Uterus (tissue), 4 donors: ENCODE measurements around the gene FHIT. TPM values are rescaled to one million over a fixed set of nuclear protein-coding genes. Genes with fewer than 3 reads are reported as not detected.
"Not testable (repeated sequence)": the region's sequence is repeated elsewhere in the genome, so short reads cannot be mapped to it uniquely, and the experiment has no call there.

ENCODE experiments used
- DNase-seq, 2 donors: peaks; one replicate each; pipeline ENCODE4 v3.0.0-alpha.2; 2019 to 2020
- H3K27ac ChIP-seq, 2 donors: fragments of 200-600 bp; sonication (generic); 1 replicate in 1 of 2; 2 replicates in 1 of 2; pipeline ENCODE4 v1.5.1; 2016 to 2018
- H3K27me3 ChIP-seq, 2 donors: fragments of 200-600 bp; sonication (generic); one replicate each; pipeline ENCODE4 v1.5.1; 2018 to 2019; ENCODE audit warnings: control low read depth in 1 of 2
- H3K36me3 ChIP-seq, 2 donors: fragments of 200-600 bp; sonication (generic); one replicate each; pipeline ENCODE4 v1.5.1; 2019; ENCODE audit warnings: control low read depth in 1 of 2
- H3K4me1 ChIP-seq, 2 donors: fragments of 200-600 bp; sonication (generic); one replicate each; pipeline ENCODE4 v1.5.1; 2018 to 2019; ENCODE audit warnings: control low read depth in 1 of 2
- H3K4me3 ChIP-seq, 2 donors: fragments of 200-600 bp; sonication (generic); 1 replicate in 1 of 2; 2 replicates in 1 of 2; pipeline ENCODE4 v1.5.1; 2018 to 2019; ENCODE audit warnings: mild to moderate bottlenecking in 1 of 2
- H3K9me3 ChIP-seq, 2 donors: fragments of 200-600 bp; sonication (generic); one replicate each; pipeline ENCODE4 v1.5.1; 2019; ENCODE audit warnings: control low read depth in 1 of 2
- POLR2A ChIP-seq, 2 donors: fragments of 450-650 bp; IDR thresholded peaks; one replicate each; pipeline ENCODE4 v1.6.1; 2016; ENCODE audit warnings: antibody characterized with exemption in 2 of 2, mild to moderate bottlenecking in 1 of 2, moderate library complexity in 1 of 2
- intact Hi-C: fragments of 100-400 bp; cut with DNase I; formaldehyde crosslinking; loops from one replicate; pipeline ENCODE4 v1.15.1; 2023; ENCODE audit warnings: low total_unique reads
- total RNA-seq, 4 donors: library from RNA; depleted of rRNA in 3 of 4; stranded (reverse); fragments of >200 nt in 3 of 4; gene quantifications; one replicate each; pipeline versions ENCODE4 v1.1.0 to v1.2.4, GENCODE V29; 2014 to 2023
- TF ChIP-seq, protein P1 (sequence below), 4 experiments: fragments of 200-600 bp in 2 of 4; fragments of 450-650 bp in 2 of 4; sonication (generic) in 2 of 4; IDR thresholded peaks; one replicate each; pipeline ENCODE4 v1.5.1; 2016 to 2019; ENCODE audit warnings: antibody characterized with exemption in 4 of 4, mild to moderate bottlenecking in 2 of 4, moderate library complexity in 1 of 4
- donor health status: DM: yes; HTN: yes; CAD: no.

Gene FHIT
- total RNA-seq, 4 donors from 2014 or later = 1.3 to 15.2 (median 7.3) TPM

DNA sequence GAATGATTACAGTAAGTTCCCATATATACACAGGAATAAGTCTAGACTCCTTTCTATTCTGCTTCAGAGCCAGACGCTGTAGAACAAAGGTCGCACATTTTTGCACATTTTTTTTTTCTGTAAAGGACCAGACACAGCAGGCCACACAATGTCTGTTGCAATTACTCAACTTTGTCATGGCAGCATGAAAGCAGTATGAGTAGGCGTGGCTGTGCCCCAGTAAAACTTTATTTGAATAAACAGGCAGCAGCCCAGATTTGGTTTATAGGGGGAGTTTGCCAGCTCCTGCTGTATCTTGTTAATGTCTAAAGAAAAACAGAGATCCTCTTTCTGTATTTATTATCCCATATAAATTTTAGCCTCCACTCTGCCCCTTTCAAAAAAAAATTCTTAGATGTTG is 708.3 kb downstream of the FHIT start:
- TF ChIP-seq, protein P1, sequence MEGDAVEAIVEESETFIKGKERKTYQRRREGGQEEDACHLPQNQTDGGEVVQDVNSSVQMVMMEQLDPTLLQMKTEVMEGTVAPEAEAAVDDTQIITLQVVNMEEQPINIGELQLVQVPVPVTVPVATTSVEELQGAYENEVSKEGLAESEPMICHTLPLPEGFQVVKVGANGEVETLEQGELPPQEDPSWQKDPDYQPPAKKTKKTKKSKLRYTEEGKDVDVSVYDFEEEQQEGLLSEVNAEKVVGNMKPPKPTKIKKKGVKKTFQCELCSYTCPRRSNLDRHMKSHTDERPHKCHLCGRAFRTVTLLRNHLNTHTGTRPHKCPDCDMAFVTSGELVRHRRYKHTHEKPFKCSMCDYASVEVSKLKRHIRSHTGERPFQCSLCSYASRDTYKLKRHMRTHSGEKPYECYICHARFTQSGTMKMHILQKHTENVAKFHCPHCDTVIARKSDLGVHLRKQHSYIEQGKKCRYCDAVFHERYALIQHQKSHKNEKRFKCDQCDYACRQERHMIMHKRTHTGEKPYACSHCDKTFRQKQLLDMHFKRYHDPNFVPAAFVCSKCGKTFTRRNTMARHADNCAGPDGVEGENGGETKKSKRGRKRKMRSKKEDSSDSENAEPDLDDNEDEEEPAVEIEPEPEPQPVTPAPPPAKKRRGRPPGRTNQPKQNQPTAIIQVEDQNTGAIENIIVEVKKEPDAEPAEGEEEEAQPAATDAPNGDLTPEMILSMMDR (IDR thresholded peaks at IDR 0.05) = no peak
- no peak for TF ChIP-seq POLR2A (IDR thresholded peaks at IDR 0.05)
- Histone ChIP-seq H3K9me3 (no peaks in the 10 kb centered on the region), H3K4me1 (no peaks in the 10 kb centered on the region), H3K27ac (no peak overlapping the region), H3K27me3 (no peaks in the 10 kb centered on the region), H3K36me3 (no peaks in the 10 kb centered on the region), H3K4me3 (no peak overlapping the region)
- no peak for DNase-seq
- intact Hi-C loops = no loop called here

DNA sequence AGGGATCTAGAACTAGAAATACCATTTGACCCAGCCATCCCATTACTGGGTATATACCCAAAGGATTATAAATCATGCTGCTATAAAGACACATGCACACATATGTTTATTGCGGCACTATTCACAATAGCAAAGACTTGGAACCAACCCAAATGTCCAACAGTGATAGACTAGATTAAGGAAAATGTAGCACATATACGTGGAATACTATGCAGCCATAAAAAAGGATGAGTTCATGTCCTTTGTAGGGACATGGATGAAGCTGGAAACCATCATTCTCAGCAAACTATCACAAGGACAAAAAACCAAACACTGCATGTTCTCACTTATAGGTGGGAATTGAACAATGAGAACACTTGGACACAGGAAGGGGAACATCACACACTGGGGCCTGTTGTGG is 711.9 kb downstream of the FHIT start:
- H3K4me3 ChIP-seq, H3K27me3 ChIP-seq, intact Hi-C loops, H3K36me3 ChIP-seq, H3K9me3 ChIP-seq, DNase-seq, H3K27ac ChIP-seq, H3K4me1 ChIP-seq: not testable (repeated sequence)

GRCh38 chr3:60536420-60536819 is 714.8 kb downstream of the FHIT start:
- TF ChIP-seq, protein P1 (IDR thresholded peaks at IDR 0.05) = no peak
- TF ChIP-seq POLR2A (IDR thresholded peaks at IDR 0.05) = no peak
- intact Hi-C loops = no loop called here

DNA sequence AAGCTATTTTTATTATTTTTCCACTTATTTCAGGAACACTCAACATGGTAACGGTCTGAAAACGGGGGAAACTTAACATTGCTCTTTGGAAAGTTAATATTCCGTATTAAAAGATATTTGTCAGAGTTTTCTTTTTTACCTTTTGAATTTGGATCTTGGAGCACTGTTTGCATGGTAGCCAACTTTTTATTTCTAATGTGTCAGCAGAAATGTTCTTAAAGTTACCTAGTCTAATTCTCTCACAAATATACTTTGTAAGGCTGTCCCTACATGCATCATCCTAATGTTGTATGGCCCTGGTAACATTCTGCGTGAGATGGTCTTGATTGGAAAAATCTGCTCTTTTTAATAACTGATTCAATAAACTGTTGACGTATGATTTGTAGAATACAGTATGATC is 719.5 kb downstream of the FHIT start:
- TF ChIP-seq, protein P1 (IDR thresholded peaks at IDR 0.05) = no peak

More at GRCh38 chr3:60536420-60536819, 714.8 kb downstream of the FHIT start:
- H3K4me3 ChIP-seq = no peak overlapping the region
- no peaks in the 10 kb centered on the region for H3K4me1 ChIP-seq
- DNase-seq = no peak
- no peaks in the 10 kb centered on the region for H3K27me3 ChIP-seq
- no peak overlapping the region for H3K27ac ChIP-seq
- no peaks in the 10 kb centered on the region for H3K9me3 ChIP-seq
- no peaks in the 10 kb centered on the region for H3K36me3 ChIP-seq

DNA sequence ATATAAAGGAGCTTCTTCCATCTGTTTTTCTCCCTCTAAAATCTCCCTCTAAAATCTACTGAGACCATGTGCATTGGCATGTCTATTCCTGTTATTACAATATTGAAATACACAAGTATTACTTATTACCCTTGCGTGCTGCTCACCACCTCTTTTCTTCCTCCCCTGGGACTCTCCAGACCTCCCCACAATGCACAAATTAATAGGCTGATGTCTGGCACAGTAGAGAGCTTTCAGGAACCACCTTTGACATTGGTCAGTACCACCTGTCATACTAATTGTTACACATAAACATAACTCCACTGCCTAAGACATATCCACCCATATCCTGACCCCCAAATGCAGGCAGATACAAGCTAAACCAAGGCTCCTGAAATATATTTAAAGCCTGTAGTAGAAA is 722.6 kb downstream of the FHIT start:
- H3K36me3 ChIP-seq = no peaks in the 10 kb centered on the region
- no peak for TF ChIP-seq POLR2A (IDR thresholded peaks at IDR 0.05)
- TF ChIP-seq, protein P1 (IDR thresholded peaks at IDR 0.05) = no peak
- intact Hi-C loops = no loop called here
- no peak for DNase-seq
- H3K9me3 ChIP-seq = no peaks in the 10 kb centered on the region
- H3K4me1 ChIP-seq = no peaks in the 10 kb centered on the region
- no peak overlapping the region for H3K27ac ChIP-seq
- no peaks in the 10 kb centered on the region for H3K27me3 ChIP-seq
- H3K4me3 ChIP-seq = no peak overlapping the region

More for the DNA sequence above, 719.5 kb downstream of the FHIT start:
- Histone ChIP-seq H3K36me3 (no peaks in the 10 kb centered on the region), H3K27ac (no peak overlapping the region), H3K9me3 (no peaks in the 10 kb centered on the region), H3K4me3 (no peak overlapping the region), H3K4me1 (no peaks in the 10 kb centered on the region), H3K27me3 (no peaks in the 10 kb centered on the region)
- no peak for DNase-seq
- intact Hi-C loops = no loop called here

- DNase-seq = no peak
- intact Hi-C loops = no loop called here
- no peaks in the 10 kb centered on the region for H3K27me3 ChIP-seq
- TF ChIP-seq, protein P1 (IDR thresholded peaks at IDR 0.05) = no peak
- no peak for TF ChIP-seq POLR2A (IDR thresholded peaks at IDR 0.05)
- no peaks in the 10 kb centered on the region for H3K4me1 ChIP-seq
- H3K27ac ChIP-seq = no peak overlapping the region
- no peak overlapping the region for H3K4me3 ChIP-seq
- no peaks in the 10 kb centered on the region for H3K9me3 ChIP-seq
- no peaks in the 10 kb centered on the region for H3K36me3 ChIP-seq
Observed at GRCh38 chr3:60523536-60523935, 727.7 kb downstream of the FHIT start.
